Measurements from ENCODE around the gene AVL9.

- peak; percentile 67 for TF ChIP-seq CTCF (IDR thresholded peaks at IDR 0.05)
- no peak for TF ChIP-seq EZH2 (IDR thresholded peaks at IDR 0.05; ENCODE audit: borderline replicate concordance, insufficient read depth, low read depth, low read length, poor library complexity, severe bottlenecking)
Measured at GRCh38 chr7:32479574-32480200, 15.6 kb upstream of the AVL9 start.
